NB4 (cell line): Measurements from ENCODE around the gene COL6A3.
"Not testable (repeated sequence)": the region's sequence is repeated elsewhere in the genome, so short reads cannot be mapped to it uniquely, and the experiment has no call there.

ENCODE experiments used
- DNase-seq: peaks from one replicate; pipeline ENCODE4 v3.0.0; 2010; ENCODE audit warnings: low read depth
- H3K4me3 ChIP-seq: one replicate; pipeline ENCODE4 v1.5.1; 2011; ENCODE audit warnings: mild to moderate bottlenecking, low read depth, low read length, moderate library complexity
- CTCF ChIP-seq: IDR thresholded peaks from one replicate; pipeline ENCODE4 v1.5.1; 2012; ENCODE audit warnings: low read depth, low read length
- MYC ChIP-seq: IDR thresholded peaks from 2 replicates; pipeline ENCODE4 v1.6.1; 2011; ENCODE audit warnings: low read depth, low read length
- POLR2A ChIP-seq: IDR thresholded peaks from 2 replicates; pipeline ENCODE4 v1.6.1; 2011; ENCODE audit warnings: mild to moderate bottlenecking; ENCODE audit not compliant: insufficient read length; ENCODE audit errors: extremely low read depth
- TF ChIP-seq, protein P1 (sequence below): IDR thresholded peaks from 2 replicates; pipeline ENCODE4 v1.6.1; 2011; ENCODE audit warnings: low read depth, low read length

The COL6A3 gene

GRCh38 chr2:237412988-237413776 lies 782 bp downstream of the COL6A3 start:
- no peak for DNase-seq
- no peak overlapping the region for H3K4me3 ChIP-seq
- TF ChIP-seq CTCF: no peak
- TF ChIP-seq MYC: no peak
- TF ChIP-seq, protein P1, sequence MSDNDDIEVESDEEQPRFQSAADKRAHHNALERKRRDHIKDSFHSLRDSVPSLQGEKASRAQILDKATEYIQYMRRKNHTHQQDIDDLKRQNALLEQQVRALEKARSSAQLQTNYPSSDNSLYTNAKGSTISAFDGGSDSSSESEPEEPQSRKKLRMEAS: no peak
- TF ChIP-seq POLR2A: no peak

DNA sequence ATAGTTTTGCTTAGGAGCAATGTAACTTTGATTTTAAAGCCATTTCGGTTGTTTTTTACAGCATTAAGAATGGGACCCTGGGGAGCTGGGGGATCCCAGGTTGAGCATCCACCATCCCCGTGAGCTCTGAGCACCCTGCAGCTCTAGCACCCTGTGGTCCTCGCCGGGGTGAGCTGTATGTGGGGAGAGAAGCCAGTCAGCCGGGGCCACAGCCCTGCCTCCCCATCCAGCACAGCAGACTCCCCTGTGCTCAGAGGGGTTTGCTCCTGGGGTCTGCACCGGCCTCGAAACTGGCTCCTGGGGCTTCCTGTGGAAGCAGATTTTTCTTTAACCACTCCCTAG lies 1.3 kb downstream of the COL6A3 start:
- TF ChIP-seq, protein P1: no peak
- TF ChIP-seq MYC (no peak), CTCF (no peak), POLR2A (no peak)
- no peak overlapping the region for H3K4me3 ChIP-seq
- no peak for DNase-seq

GRCh38 chr2:237411683-237412423 lies 2.1 kb downstream of the COL6A3 start:
- TF ChIP-seq CTCF (no peak), MYC (no peak), POLR2A (no peak)
- TF ChIP-seq, protein P1: no peak
- H3K4me3 ChIP-seq: no peak overlapping the region
- no peak for DNase-seq

DNA sequence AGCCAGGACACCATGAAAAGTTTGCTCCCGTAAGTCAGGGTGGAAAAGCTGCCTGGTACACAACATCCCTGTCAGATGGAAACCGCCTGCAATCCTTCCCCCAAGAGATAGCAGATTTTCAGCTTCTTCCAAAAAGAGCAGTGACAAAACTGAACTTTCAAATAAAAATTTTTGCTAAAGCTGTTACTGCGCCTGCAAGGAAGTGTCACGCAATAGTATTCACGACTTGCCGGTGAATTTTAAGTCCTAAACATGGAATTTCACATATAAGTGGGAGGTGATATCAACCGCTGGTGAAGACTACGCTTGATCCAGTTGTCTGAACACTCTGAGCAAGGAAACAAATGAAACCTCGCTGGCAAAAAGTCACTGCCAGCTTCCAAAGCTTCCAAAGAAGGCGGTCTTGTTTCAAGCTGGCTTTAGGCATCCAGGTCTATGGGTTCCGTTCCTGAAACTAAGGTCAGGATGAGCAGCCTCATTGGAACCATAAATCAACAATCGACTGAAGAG lies 2.8 kb downstream of the COL6A3 start:
- no peak for DNase-seq
- no peak overlapping the region for H3K4me3 ChIP-seq
- no peak for TF ChIP-seq CTCF
- no peak for TF ChIP-seq MYC
- TF ChIP-seq, protein P1: no peak
- no peak for TF ChIP-seq POLR2A

- not testable (repeated sequence) for DNase-seq, H3K4me3 ChIP-seq
These were observed 4.7 kb downstream of the COL6A3 start for GRCh38 chr2:237409263-237409662.

DNA sequence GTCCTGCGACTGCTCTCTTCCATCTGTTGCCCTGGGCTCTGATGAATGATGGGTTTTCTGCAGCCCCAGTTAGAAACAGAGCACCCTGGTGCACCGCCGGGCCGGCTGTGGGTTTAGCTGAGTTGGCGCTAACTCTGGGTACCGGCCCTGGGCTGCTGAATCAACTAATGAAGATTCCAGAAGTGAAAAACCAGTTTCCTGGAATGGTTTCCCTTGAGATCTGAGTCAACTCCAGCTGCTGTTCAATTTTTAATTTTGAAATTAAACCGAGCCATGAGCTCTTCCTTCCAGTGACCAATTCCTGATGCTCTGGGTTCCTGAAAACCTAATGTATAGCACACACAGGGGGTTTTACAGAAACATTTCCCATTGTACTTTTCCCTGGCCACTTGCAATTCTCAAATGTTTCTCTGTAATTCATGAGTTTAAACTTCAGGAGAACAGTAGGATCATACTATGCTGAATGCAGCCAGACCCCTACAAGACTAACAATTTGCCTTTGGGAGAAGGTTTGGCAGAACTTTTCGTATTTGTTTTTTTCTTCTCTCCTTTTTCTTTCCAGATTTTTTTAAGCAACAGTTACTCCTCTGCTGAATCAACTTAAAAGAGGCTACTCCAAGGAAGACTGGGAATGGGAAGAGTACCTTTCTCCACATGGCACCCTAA lies 5.5 kb downstream of the COL6A3 start:
- no peak overlapping the region for H3K4me3 ChIP-seq
- TF ChIP-seq MYC (no peak), POLR2A (no peak), CTCF (no peak)
- TF ChIP-seq, protein P1: no peak
- DNase-seq: no peak
